ENCODE measurements around the gene CCDC174. TPM values are rescaled to one million over a fixed set of nuclear protein-coding genes. Genes with fewer than 3 reads are reported as not detected.

The CCDC174 gene
- total RNA-seq, 2 donors from 2014 or later = 9.4 to 14.1 TPM

DNA sequence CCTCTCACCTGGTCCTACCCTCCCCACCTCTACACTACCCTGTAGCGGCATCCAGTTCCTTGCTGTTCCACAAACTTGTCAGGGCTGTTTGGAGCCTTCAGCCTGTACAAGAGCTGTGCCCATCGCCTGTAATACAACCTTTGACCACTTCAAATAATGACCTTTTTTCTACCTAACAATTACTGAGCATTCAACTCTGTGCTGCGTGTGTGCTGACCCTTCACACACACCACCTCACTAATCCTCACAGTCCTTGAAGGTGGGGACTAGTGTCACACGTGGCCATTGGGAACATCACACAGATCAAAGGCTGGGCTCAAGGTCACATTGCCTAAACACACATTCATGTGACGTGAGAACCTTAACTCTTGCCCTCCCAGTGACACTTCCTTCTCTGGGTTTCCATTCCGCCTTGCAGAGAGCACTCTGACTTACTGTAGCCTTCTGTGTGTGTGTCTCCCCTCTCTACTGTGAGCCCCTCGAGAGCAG lies 26.5 kb downstream of the CCDC174 start:
- Histone ChIP-seq H3K4me1 (no peaks in the 10 kb centered on the region), H3K27ac (no peak overlapping the region), H3K36me3 (no peaks in the 10 kb centered on the region), H3K27me3 (no peaks in the 10 kb centered on the region), H3K4me3 (no peak overlapping the region), H3K9me3 (peaks cover 0 to 4% of the 10 kb centered on the region in 2 donors)
- no peak for DNase-seq (ENCODE audit: low spot score)
- TF ChIP-seq, protein P1, sequence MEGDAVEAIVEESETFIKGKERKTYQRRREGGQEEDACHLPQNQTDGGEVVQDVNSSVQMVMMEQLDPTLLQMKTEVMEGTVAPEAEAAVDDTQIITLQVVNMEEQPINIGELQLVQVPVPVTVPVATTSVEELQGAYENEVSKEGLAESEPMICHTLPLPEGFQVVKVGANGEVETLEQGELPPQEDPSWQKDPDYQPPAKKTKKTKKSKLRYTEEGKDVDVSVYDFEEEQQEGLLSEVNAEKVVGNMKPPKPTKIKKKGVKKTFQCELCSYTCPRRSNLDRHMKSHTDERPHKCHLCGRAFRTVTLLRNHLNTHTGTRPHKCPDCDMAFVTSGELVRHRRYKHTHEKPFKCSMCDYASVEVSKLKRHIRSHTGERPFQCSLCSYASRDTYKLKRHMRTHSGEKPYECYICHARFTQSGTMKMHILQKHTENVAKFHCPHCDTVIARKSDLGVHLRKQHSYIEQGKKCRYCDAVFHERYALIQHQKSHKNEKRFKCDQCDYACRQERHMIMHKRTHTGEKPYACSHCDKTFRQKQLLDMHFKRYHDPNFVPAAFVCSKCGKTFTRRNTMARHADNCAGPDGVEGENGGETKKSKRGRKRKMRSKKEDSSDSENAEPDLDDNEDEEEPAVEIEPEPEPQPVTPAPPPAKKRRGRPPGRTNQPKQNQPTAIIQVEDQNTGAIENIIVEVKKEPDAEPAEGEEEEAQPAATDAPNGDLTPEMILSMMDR (IDR thresholded peaks at IDR 0.05) = no peak

DNA sequence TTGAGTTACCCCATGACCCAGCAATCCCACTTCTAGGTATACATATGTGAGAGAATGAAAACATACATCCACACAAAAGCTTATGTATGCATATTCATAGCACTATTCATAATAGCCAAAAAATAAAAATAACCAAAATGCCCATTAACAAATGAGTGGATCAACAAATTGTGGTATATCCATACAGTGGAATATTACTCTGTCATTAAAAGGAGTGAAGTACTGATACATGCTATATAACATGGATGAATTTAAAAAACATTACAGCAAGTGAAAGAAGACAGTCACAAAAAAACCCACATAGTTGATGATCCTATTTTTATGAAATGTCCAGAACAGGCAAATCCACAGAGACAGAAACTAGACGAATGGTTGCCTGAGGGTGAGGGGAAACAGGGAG lies 28.6 kb downstream of the CCDC174 start:
- Histone ChIP-seq H3K4me3 (no peak overlapping the region), H3K4me1 (no peaks in the 10 kb centered on the region), H3K36me3 (no peaks in the 10 kb centered on the region), H3K27me3 (no peaks in the 10 kb centered on the region), H3K9me3 (peaks cover 0 to 4% of the 10 kb centered on the region in 2 donors), H3K27ac (no peak overlapping the region)
- TF ChIP-seq, protein P1 (IDR thresholded peaks at IDR 0.05) = no peak
- DNase-seq (ENCODE audit: low spot score) = no peak

DNA sequence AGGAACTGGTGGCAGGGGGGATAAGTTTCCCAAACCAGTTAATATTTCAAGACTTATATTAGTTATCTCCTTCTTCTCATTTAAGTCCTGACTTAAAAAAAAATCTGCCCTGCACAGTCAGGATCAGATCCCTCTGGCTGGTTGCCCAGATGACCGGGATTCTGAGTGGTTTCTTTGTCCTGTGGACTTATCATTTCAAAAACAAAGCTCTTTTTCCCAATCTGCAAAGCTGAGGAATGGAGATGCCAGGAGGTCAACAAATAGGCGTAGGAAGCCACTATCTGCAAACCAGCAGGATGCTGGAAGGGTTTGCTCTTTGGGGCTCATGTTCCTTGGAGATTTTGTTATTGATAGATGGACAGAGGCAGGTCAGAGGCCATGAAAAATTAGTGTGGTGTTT lies 29.2 kb downstream of the CCDC174 start:
- TF ChIP-seq, protein P1 (IDR thresholded peaks at IDR 0.05) = no peak
- DNase-seq (ENCODE audit: low spot score) = no peak
- no peak overlapping the region for H3K4me3 ChIP-seq
- peaks cover 0 to 4% of the 10 kb centered on the region in 2 donors for H3K9me3 ChIP-seq
- H3K36me3 ChIP-seq = no peaks in the 10 kb centered on the region
- no peak overlapping the region for H3K27ac ChIP-seq
- no peaks in the 10 kb centered on the region for H3K27me3 ChIP-seq
- no peaks in the 10 kb centered on the region for H3K4me1 ChIP-seq

DNA sequence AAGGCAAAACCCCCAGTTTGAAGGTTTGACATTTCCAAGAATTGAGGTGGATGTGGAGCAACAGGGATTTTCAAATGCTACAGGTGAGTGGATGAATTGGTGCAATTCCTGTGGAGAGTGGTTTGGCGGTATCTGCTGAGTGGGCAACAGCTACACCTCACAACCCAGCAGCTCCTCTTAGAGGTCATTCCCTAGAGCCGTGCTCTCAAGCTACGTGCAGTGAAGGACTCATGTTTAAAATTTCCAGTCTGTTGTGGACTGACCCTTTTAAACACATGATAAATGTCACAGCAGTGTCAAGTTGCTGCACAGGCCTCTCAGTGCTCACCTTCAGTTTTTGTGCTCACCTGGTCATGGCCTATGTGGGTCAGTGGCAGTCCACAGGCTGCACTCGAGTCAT lies 32.9 kb downstream of the CCDC174 start:
- Histone ChIP-seq H3K27ac (no peak overlapping the region), H3K27me3 (no peaks in the 10 kb centered on the region), H3K4me1 (no peaks in the 10 kb centered on the region), H3K36me3 (no peaks in the 10 kb centered on the region), H3K4me3 (no peak overlapping the region), H3K9me3 (peaks cover 0 to 4% of the 10 kb centered on the region in 2 donors)
- TF ChIP-seq, protein P1 (IDR thresholded peaks at IDR 0.05) = no peak
- no peak for DNase-seq (ENCODE audit: low spot score)

DNA sequence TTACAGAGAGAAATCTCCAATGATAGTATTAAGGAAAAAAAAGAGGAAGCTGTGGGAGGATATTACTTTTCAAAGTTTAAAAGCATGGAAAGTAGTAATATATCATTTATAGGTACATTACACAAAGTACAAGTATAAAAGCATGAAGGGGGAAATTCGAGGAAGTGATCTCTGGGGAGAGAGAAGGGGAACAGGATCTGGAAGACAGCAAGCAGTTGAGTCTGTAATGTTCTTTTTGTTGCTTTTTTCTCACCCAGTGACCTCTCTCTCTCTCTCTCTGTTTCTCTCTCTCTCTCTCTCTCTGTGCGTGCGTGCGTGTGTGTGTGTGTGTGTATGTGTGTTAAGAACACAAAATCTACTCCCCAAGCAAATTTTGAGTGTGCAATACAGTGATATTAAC lies 33.6 kb downstream of the CCDC174 start:
- Histone ChIP-seq H3K4me3 (no peak overlapping the region), H3K27me3 (no peaks in the 10 kb centered on the region), H3K9me3 (peaks cover 0 to 1% of the 10 kb centered on the region in 2 donors), H3K36me3 (no peaks in the 10 kb centered on the region), H3K4me1 (no peaks in the 10 kb centered on the region), H3K27ac (no peak overlapping the region)
- TF ChIP-seq, protein P1 (IDR thresholded peaks at IDR 0.05) = no peak
- no peak for DNase-seq (ENCODE audit: low spot score)

DNA sequence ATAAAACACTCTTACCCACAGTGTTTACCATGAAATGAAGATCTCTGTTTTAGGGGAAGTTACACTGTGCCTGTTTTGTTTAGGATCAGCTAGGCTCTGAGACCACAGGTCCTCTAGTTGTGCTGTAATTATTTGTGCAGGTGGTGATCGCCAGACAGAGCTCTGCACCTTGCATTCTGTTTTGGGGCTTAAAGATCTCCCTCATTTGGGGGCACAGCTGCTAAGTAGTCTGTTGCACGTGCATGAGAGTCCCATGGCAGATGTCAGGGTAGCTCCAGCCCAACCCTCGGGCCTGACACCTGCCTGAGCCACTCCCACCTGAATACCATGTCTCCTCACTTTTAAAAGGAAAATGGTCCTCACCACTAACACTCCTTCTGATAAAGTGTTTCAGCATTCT lies 35.8 kb downstream of the CCDC174 start:
- DNase-seq (ENCODE audit: low spot score) = no peak
- Histone ChIP-seq H3K9me3 (no peaks in the 10 kb centered on the region), H3K4me3 (no peak overlapping the region), H3K4me1 (no peaks in the 10 kb centered on the region), H3K36me3 (no peaks in the 10 kb centered on the region), H3K27me3 (no peaks in the 10 kb centered on the region), H3K27ac (no peak overlapping the region)
- TF ChIP-seq, protein P1 (IDR thresholded peaks at IDR 0.05) = no peak

Measured in right atrium auricular region (tissue), 2 donors.